T-helper 17 cell (primary cell): ENCODE data around the gene GRAMD4. TPM values are rescaled to one million over a fixed set of nuclear protein-coding genes. Genes with fewer than 3 reads are reported as not detected.
A peak's percentile ranks its signal among the peaks of the same experiment; 100 is the strongest.

Experiments
- ATAC-seq: fragments of 150-1000 bp; cut with Tn5 transposase; 2 replicates; pipeline ENCODE4 v1.10.0; 2021; ENCODE audit warnings: mild to moderate bottlenecking, moderate library complexity
- DNase-seq, 3 donors: peaks; one replicate each; pipeline versions ENCODE4 v3.0.0 to v3.0.0-alpha.2; 2020 to 2021
- H3K9me3 ChIP-seq: one replicate; pipeline ENCODE4 v1.7.0; 2013; ENCODE audit warnings: low read length, mild to moderate bottlenecking; ENCODE audit not compliant: control insufficient read depth, poor library complexity, severe bottlenecking
- H3K27ac Mint-ChIP-seq: one replicate; pipeline ENCODE4 v1.8.0; 2022; ENCODE audit warnings: mild to moderate bottlenecking, moderate library complexity, mixed read lengths
- H3K27me3 Mint-ChIP-seq: one replicate; pipeline ENCODE4 v1.8.0; 2022; ENCODE audit warnings: mixed read lengths
- H3K36me3 Mint-ChIP-seq: one replicate; pipeline ENCODE4 v1.8.0; 2022; ENCODE audit warnings: low read depth, mixed read lengths
- H3K4me1 Mint-ChIP-seq: one replicate; pipeline ENCODE4 v1.8.0; 2022; ENCODE audit warnings: mild to moderate bottlenecking, mixed read lengths
- H3K4me3 Mint-ChIP-seq: one replicate; pipeline ENCODE4 v1.8.0; 2022; ENCODE audit warnings: mild to moderate bottlenecking, moderate library complexity, mixed read lengths
- total RNA-seq, 4 donors: library from RNA in 2 of 4; stranded (reverse) in 2 of 4; gene quantifications; one replicate each; pipeline ENCODE4 v1.2.3 and lab custom pipeline; 2022 to 2026

GRAMD4 gene
- total RNA-seq, 2 donors from 2014 or later, result 14.2 to 14.5 TPM

GRCh38 chr22:46596032-46596441, 24.1 kb upstream of the GRAMD4 start:
- peaks cover 15% of the 10 kb centered on the region for H3K4me1 Mint-ChIP-seq
- H3K27me3 Mint-ChIP-seq, result no peaks in the 10 kb centered on the region
- H3K9me3 ChIP-seq, result no peaks in the 10 kb centered on the region
- H3K4me3 Mint-ChIP-seq, result no peak overlapping the region
- DNase-seq (no peak), ATAC-seq (no peak)
- H3K36me3 Mint-ChIP-seq, result no peaks in the 10 kb centered on the region
- no peak overlapping the region for H3K27ac Mint-ChIP-seq

- DNase-seq, result no peak
- H3K9me3 ChIP-seq, result no peaks in the 10 kb centered on the region
- Mint-ChIP-seq H3K27me3 (no peaks in the 10 kb centered on the region), H3K4me3 (no peak overlapping the region), H3K36me3 (no peaks in the 10 kb centered on the region), H3K4me1 (peaks cover 14% of the 10 kb centered on the region), H3K27ac (no peak overlapping the region)
- no peak for ATAC-seq
These were observed 23.4 kb upstream of the GRAMD4 start for GRCh38 chr22:46596819-46597218.

- no peak overlapping the region for H3K27ac Mint-ChIP-seq
- no peaks in the 10 kb centered on the region for H3K36me3 Mint-ChIP-seq
- no peaks in the 10 kb centered on the region for H3K27me3 Mint-ChIP-seq
- H3K9me3 ChIP-seq, result no peaks in the 10 kb centered on the region
- DNase-seq (no peak), ATAC-seq (no peak)
- peaks cover 7% of the 10 kb centered on the region for H3K4me1 Mint-ChIP-seq
- H3K4me3 Mint-ChIP-seq, result no peak overlapping the region
These were observed 22.0 kb upstream of the GRAMD4 start for GRCh38 chr22:46598224-46598623.

- no peaks in the 10 kb centered on the region for H3K9me3 ChIP-seq
- no peak overlapping the region for H3K27ac Mint-ChIP-seq
- H3K4me3 Mint-ChIP-seq, result no peak overlapping the region
- H3K4me1 Mint-ChIP-seq, result peaks cover 8% of the 10 kb centered on the region
- ATAC-seq, result no peak
- no peaks in the 10 kb centered on the region for H3K36me3 Mint-ChIP-seq
- DNase-seq, result no peak
- H3K27me3 Mint-ChIP-seq, result no peaks in the 10 kb centered on the region
These were observed 21.3 kb upstream of the GRAMD4 start for GRCh38 chr22:46598737-46599424.

GRCh38 chr22:46600273-46600796, 19.9 kb upstream of the GRAMD4 start:
- H3K4me3 Mint-ChIP-seq, result no peak overlapping the region
- no peaks in the 10 kb centered on the region for H3K9me3 ChIP-seq
- H3K27me3 Mint-ChIP-seq, result no peaks in the 10 kb centered on the region
- DNase-seq, result no peak
- H3K36me3 Mint-ChIP-seq, result no peaks in the 10 kb centered on the region
- H3K27ac Mint-ChIP-seq, result no peak overlapping the region
- H3K4me1 Mint-ChIP-seq, result peaks cover 16% of the 10 kb centered on the region
- ATAC-seq, result no peak

GRCh38 chr22:46602025-46602424, 18.2 kb upstream of the GRAMD4 start:
- ATAC-seq, result no peak
- Mint-ChIP-seq H3K27ac (no peak overlapping the region), H3K36me3 (no peaks in the 10 kb centered on the region), H3K4me1 (peaks cover 17% of the 10 kb centered on the region), H3K27me3 (no peaks in the 10 kb centered on the region), H3K4me3 (no peak overlapping the region)
- DNase-seq, result no peak
- H3K9me3 ChIP-seq, result no peaks in the 10 kb centered on the region

GRCh38 chr22:46604306-46604690, 15.9 kb upstream of the GRAMD4 start:
- H3K27ac Mint-ChIP-seq, result peak overlapping the region; percentile 88
- H3K4me3 Mint-ChIP-seq, result peak overlapping the region; percentile 83
- H3K27me3 Mint-ChIP-seq, result no peaks in the 10 kb centered on the region

GRCh38 chr22:46605117-46605516, 15.1 kb upstream of the GRAMD4 start:
- no peak for DNase-seq
- H3K36me3 Mint-ChIP-seq, result no peaks in the 10 kb centered on the region
- no peaks in the 10 kb centered on the region for H3K9me3 ChIP-seq
- no peak for ATAC-seq
- H3K4me1 Mint-ChIP-seq, result peaks cover 12% of the 10 kb centered on the region
- H3K27ac Mint-ChIP-seq, result no peak overlapping the region
- no peaks in the 10 kb centered on the region for H3K27me3 Mint-ChIP-seq
- H3K4me3 Mint-ChIP-seq, result peak overlapping the region; percentile 34

More at GRCh38 chr22:46604306-46604690, 15.9 kb upstream of the GRAMD4 start:
- ATAC-seq (peak; percentile 62), DNase-seq (no peak)
- no peaks in the 10 kb centered on the region for H3K36me3 Mint-ChIP-seq
- no peaks in the 10 kb centered on the region for H3K9me3 ChIP-seq
- H3K4me1 Mint-ChIP-seq, result peaks cover 12% of the 10 kb centered on the region

GRCh38 chr22:46606886-46607285, 13.3 kb upstream of the GRAMD4 start:
- Mint-ChIP-seq H3K4me3 (no peak overlapping the region), H3K36me3 (no peaks in the 10 kb centered on the region), H3K27ac (no peak overlapping the region), H3K4me1 (peaks cover 12% of the 10 kb centered on the region), H3K27me3 (no peaks in the 10 kb centered on the region)
- no peaks in the 10 kb centered on the region for H3K9me3 ChIP-seq
- DNase-seq (no peak), ATAC-seq (no peak)

GRCh38 chr22:46607483-46608114, 12.6 kb upstream of the GRAMD4 start:
- Mint-ChIP-seq H3K36me3 (no peaks in the 10 kb centered on the region), H3K27me3 (no peaks in the 10 kb centered on the region), H3K4me1 (peaks cover 18% of the 10 kb centered on the region), H3K27ac (no peak overlapping the region), H3K4me3 (no peak overlapping the region)
- ATAC-seq, result no peak
- DNase-seq, result no peak
- no peaks in the 10 kb centered on the region for H3K9me3 ChIP-seq

GRCh38 chr22:46609175-46609690, 11.0 kb upstream of the GRAMD4 start:
- DNase-seq, result no peak
- H3K4me3 Mint-ChIP-seq, result no peak overlapping the region
- H3K9me3 ChIP-seq, result no peaks in the 10 kb centered on the region
- no peak overlapping the region for H3K27ac Mint-ChIP-seq
- no peaks in the 10 kb centered on the region for H3K27me3 Mint-ChIP-seq
- H3K36me3 Mint-ChIP-seq, result no peaks in the 10 kb centered on the region
- no peak for ATAC-seq
- H3K4me1 Mint-ChIP-seq, result peaks cover 25% of the 10 kb centered on the region

GRCh38 chr22:46609724-46610201, 10.4 kb upstream of the GRAMD4 start:
- no peak overlapping the region for H3K27ac Mint-ChIP-seq
- DNase-seq (no peak), ATAC-seq (no peak)
- no peak overlapping the region for H3K4me3 Mint-ChIP-seq
- no peaks in the 10 kb centered on the region for H3K27me3 Mint-ChIP-seq
- H3K9me3 ChIP-seq, result no peaks in the 10 kb centered on the region
- H3K36me3 Mint-ChIP-seq, result no peaks in the 10 kb centered on the region
- peaks cover 24% of the 10 kb centered on the region for H3K4me1 Mint-ChIP-seq

- no peaks in the 10 kb centered on the region for H3K9me3 ChIP-seq
- Mint-ChIP-seq H3K27me3 (no peaks in the 10 kb centered on the region), H3K4me1 (peaks cover 22% of the 10 kb centered on the region), H3K27ac (no peak overlapping the region), H3K4me3 (no peak overlapping the region), H3K36me3 (no peaks in the 10 kb centered on the region)
- ATAC-seq (no peak), DNase-seq (no peak)
These were observed 9.8 kb upstream of the GRAMD4 start for GRCh38 chr22:46610356-46610755.
